GM12874 (cell line): Measurements from ENCODE around the gene ZC3H4.

Source experiments
- CTCF ChIP-seq: IDR thresholded peaks from 2 replicates; pipeline ENCODE4 v1.5.1; 2011; ENCODE audit warnings: low read depth, mild to moderate bottlenecking, control low read depth, low read length, moderate library complexity; ENCODE audit not compliant: insufficient read depth

Gene ZC3H4

DNA sequence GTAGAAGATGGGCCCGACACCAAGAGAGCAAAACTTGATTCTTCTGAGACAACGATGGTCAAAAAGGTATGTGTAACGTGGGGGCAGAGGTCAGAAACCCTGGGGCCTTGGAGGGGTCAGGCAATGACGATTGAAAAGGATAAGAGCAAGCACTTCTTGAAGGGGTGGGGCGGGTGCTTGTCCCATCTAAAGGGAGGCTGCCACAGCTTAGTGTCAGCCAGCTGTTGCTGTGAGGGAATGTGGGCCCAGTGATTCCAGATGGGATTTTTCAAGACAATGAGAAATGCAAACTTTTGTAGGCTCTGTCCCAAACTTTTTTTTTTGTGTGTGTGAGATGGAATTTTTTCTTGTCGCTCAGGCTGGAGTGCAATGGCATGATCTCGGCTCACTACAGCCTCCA is 41.6 kb upstream of the ZC3H4 start:
- no peak for TF ChIP-seq CTCF

- TF ChIP-seq CTCF: no peak
These were observed 39.7 kb upstream of the ZC3H4 start for GRCh38 chr19:47153266-47153665.

- no peak for TF ChIP-seq CTCF
These were observed 39.1 kb upstream of the ZC3H4 start for GRCh38 chr19:47152632-47153031.

DNA sequence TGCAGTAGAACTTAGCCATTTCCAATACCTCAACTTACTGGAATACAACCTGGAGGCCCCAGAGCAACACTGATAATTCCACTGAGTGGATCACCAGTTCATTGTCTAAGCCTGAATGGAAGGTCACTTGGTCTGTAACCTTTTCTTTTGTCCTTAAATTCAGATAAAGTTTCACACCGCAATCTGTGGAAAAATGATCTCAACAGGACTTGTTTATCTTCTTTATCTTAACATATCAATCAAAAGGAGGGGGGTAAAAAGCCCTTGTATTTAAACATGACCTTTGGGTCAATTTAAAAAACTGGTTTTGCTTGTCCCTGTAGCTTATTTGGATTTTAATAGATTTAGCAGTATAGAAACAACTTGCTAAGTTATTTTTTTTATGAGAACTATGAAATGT is 38.6 kb upstream of the ZC3H4 start:
- no peak for TF ChIP-seq CTCF

- TF ChIP-seq CTCF: no peak
These were observed 38.1 kb upstream of the ZC3H4 start for GRCh38 chr19:47151627-47152026.

GRCh38 chr19:47146920-47147319 is 33.3 kb upstream of the ZC3H4 start:
- no peak for TF ChIP-seq CTCF

GRCh38 chr19:47145639-47146486 is 32.3 kb upstream of the ZC3H4 start:
- no peak for TF ChIP-seq CTCF

GRCh38 chr19:47144630-47145029 is 31.1 kb upstream of the ZC3H4 start:
- no peak for TF ChIP-seq CTCF
